HEK293 (cell line): ENCODE data around the gene ADAMTSL5.

Experiments
- CTCF ChIA-PET: fragments of 350-600 bp; formaldehyde crosslinking; extraction: SDS; loops from one replicate; lab custom pipeline; 2021; ENCODE audit warnings: antibody characterized with exemption; lab: Yijun Ruan, JAX
- POLR2A ChIA-PET: fragments of 300-600 bp; formaldehyde crosslinking; extraction: SDS; loops from one replicate; lab custom pipeline; 2020; ENCODE audit warnings: antibody characterized with exemption, inconsistent platforms; lab: Yijun Ruan, JAX
- H3K27ac ChIP-seq: fragments of 200-500 bp; sonication (Bioruptor generic); 2 replicates; pipeline ENCODE4 v1.5.1; 2014; ENCODE audit warnings: low read depth, low read length, control low read depth, inconsistent platforms; ENCODE audit errors: extremely low read depth
- H3K36me3 ChIP-seq, 2 experiments: fragments of 200-500 bp in 1 of 2; sonication (Bioruptor generic) in 1 of 2; 1 replicate in 1 of 2; 2 replicates in 1 of 2; pipeline ENCODE4 v1.5.1; 2014 to 2017; ENCODE audit warnings: inconsistent platforms in 2 of 2, low read length in 2 of 2; ENCODE audit not compliant: control insufficient read depth in 2 of 2, insufficient read depth in 1 of 2
- H3K4me1 ChIP-seq: fragments of 200-500 bp; sonication (Bioruptor generic); 2 replicates; pipeline ENCODE4 v1.5.1; 2014; ENCODE audit warnings: mild to moderate bottlenecking, low read length, inconsistent platforms; ENCODE audit not compliant: control insufficient read depth, insufficient read depth
- H3K4me3 ChIP-seq: 2 replicates; pipeline ENCODE4 v1.5.1; 2011; ENCODE audit warnings: low read depth, mild to moderate bottlenecking, control low read depth, low read length, moderate library complexity
- H3K9me3 ChIP-seq: fragments of 200-500 bp; sonication (Bioruptor generic); 2 replicates; pipeline ENCODE4 v1.5.1; 2014; ENCODE audit warnings: low read depth, low read length, inconsistent platforms; ENCODE audit not compliant: control insufficient read depth, insufficient read depth
- EGR2 ChIP-seq: fragments of 450-650 bp; formaldehyde crosslinking; IDR thresholded peaks from 2 replicates; pipeline ENCODE4 v1.5.1; 2016; ENCODE audit warnings: low read depth, missing biosample characterization, missing genetic modification characterization
- GLI2 ChIP-seq: fragments of 450-650 bp; formaldehyde crosslinking; IDR thresholded peaks from 2 replicates; pipeline ENCODE4; 2017; ENCODE audit warnings: missing biosample characterization, missing genetic modification characterization, low read depth, borderline replicate concordance
- GLIS1 ChIP-seq: fragments of 450-650 bp; formaldehyde crosslinking; IDR thresholded peaks from 2 replicates; pipeline ENCODE4 v1.5.1; 2016; ENCODE audit warnings: missing biosample characterization, missing genetic modification characterization
- KLF1 ChIP-seq: fragments of 450-650 bp; formaldehyde crosslinking; IDR thresholded peaks from 2 replicates; pipeline ENCODE4 v1.5.1; 2016; ENCODE audit warnings: missing biosample characterization, missing genetic modification characterization
- KLF9 ChIP-seq: fragments of 450-650 bp; formaldehyde crosslinking; IDR thresholded peaks from 2 replicates; pipeline ENCODE4 v1.5.1; 2016; ENCODE audit warnings: missing biosample characterization, missing genetic modification characterization, low read depth
- ZBTB17 ChIP-seq: fragments of 450-650 bp; formaldehyde crosslinking; IDR thresholded peaks from 2 replicates; pipeline ENCODE4 v1.5.1; 2016; ENCODE audit warnings: missing biosample characterization, missing genetic modification characterization
- ZFHX2 ChIP-seq: fragments of 450-650 bp; formaldehyde crosslinking; conservative IDR thresholded peaks from 2 replicates; pipeline ENCODE4 v1.5.1; 2016; ENCODE audit warnings: missing biosample characterization, missing genetic modification characterization
- ZNF140 ChIP-seq: fragments of 450-650 bp; formaldehyde crosslinking; IDR thresholded peaks from 2 replicates; pipeline ENCODE4 v1.5.1; 2016; ENCODE audit warnings: missing biosample characterization, missing genetic modification characterization
- ZNF146 ChIP-seq: fragments of 450-650 bp; formaldehyde crosslinking; IDR thresholded peaks from 2 replicates; pipeline ENCODE4 v1.5.1; 2016; ENCODE audit warnings: missing biosample characterization, missing genetic modification characterization
- ZNF16 ChIP-seq: fragments of 450-650 bp; formaldehyde crosslinking; IDR thresholded peaks from 2 replicates; pipeline ENCODE4 v1.5.1; 2016; ENCODE audit warnings: low read depth, missing biosample characterization, missing genetic modification characterization
- ZNF175 ChIP-seq: fragments of 450-650 bp; formaldehyde crosslinking; IDR thresholded peaks from 2 replicates; pipeline ENCODE4 v1.5.1; 2016; ENCODE audit warnings: missing biosample characterization, missing genetic modification characterization
- ZNF354C ChIP-seq: fragments of 450-650 bp; formaldehyde crosslinking; IDR thresholded peaks from 2 replicates; pipeline ENCODE4 v1.5.1; 2016; ENCODE audit warnings: missing biosample characterization, missing genetic modification characterization, low read depth, borderline replicate concordance
- ZNF558 ChIP-seq: fragments of 450-650 bp; formaldehyde crosslinking; IDR thresholded peaks from 2 replicates; pipeline ENCODE4 v1.5.1; 2016; ENCODE audit warnings: missing biosample characterization, missing genetic modification characterization
- ZNF626 ChIP-seq: fragments of 450-650 bp; sonication (Bioruptor Pico); formaldehyde crosslinking; IDR thresholded peaks from 2 replicates; pipeline ENCODE4 v1.5.1; 2018; ENCODE audit warnings: missing biosample characterization, missing genetic modification characterization, inconsistent platforms
- ZNF768 ChIP-seq: fragments of 450-650 bp; formaldehyde crosslinking; IDR thresholded peaks from 2 replicates; pipeline ENCODE4 v1.5.1; 2018; ENCODE audit warnings: missing biosample characterization, mild to moderate bottlenecking, missing genetic modification characterization
- ZSCAN30 ChIP-seq: fragments of 450-650 bp; IDR thresholded peaks from 2 replicates; pipeline ENCODE4 v1.5.1; 2018; ENCODE audit warnings: missing biosample characterization, mild to moderate bottlenecking, missing genetic modification characterization, moderate library complexity
- TF ChIP-seq, protein P1 (sequence below): fragments of 450-650 bp; formaldehyde crosslinking; IDR thresholded peaks from 2 replicates; pipeline ENCODE4 v1.5.1; 2016; ENCODE audit warnings: missing biosample characterization, missing genetic modification characterization
- TF ChIP-seq, protein P2 (sequence below): fragments of 450-650 bp; formaldehyde crosslinking; IDR thresholded peaks from 2 replicates; pipeline ENCODE4 v1.5.1; 2016; ENCODE audit warnings: missing biosample characterization, missing genetic modification characterization, borderline replicate concordance
- TF ChIP-seq, protein P3 (sequence below): fragments of 450-650 bp; formaldehyde crosslinking; IDR thresholded peaks from 2 replicates; pipeline ENCODE4 v1.5.1; 2016; ENCODE audit warnings: missing biosample characterization, missing genetic modification characterization
- TF ChIP-seq, protein P4 (sequence below): fragments of 450-650 bp; formaldehyde crosslinking; IDR thresholded peaks from 2 replicates; pipeline ENCODE4 v1.5.1; 2016; ENCODE audit warnings: missing biosample characterization, missing genetic modification characterization
- TF ChIP-seq, protein P5 (sequence below): fragments of 450-650 bp; formaldehyde crosslinking; IDR thresholded peaks from 2 replicates; pipeline ENCODE4 v1.5.1; 2016; ENCODE audit warnings: missing biosample characterization, missing genetic modification characterization, low read depth

Gene ADAMTSL5

DNA sequence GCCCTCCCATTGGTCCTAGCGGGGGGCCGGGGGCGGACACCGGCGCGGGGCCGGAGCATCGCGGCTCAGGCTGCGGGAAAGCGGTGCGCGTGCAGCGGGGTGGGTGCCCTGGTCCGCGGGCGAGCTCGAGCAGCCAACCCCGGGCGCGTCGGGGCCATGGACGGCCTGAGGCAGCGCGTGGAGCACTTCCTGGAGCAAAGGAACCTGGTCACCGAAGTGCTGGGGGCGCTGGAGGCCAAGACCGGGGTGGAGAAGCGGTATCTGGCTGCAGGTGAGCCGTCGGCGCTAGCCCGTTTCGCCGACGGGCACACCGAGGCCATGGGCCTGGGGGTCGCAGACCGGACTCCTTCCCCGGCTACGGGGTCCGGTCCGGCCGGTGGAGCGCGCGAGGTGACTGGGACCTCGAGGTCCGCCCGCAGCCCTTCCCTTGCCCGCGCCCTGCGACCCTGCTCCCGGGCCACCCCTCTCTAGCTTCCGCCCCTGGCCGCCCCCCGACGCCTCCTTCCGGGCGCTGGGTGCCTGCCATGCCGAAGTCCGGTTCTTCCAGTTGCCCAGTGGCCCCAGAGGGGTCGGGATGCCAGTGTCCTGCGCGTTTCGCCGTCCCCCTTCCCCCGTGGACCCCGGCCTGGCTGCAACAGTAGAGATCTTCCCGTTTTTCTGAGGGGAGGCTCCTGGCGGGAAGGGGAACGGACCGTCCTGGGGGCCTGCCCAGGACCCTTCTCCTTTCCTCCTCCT, 21.5 kb downstream of the ADAMTSL5 start, which contains the start of gene REEP6 (continued):
- TF ChIP-seq GLI2 (tag by site-specific recombination) (no peak), ZNF626 (no peak), ZNF146 (tag by site-specific recombination) (no peak), ZNF175 (tag by site-specific recombination) (no peak), ZNF16 (tag by site-specific recombination) (no peak), ZNF140 (tag by site-specific recombination) (no peak), KLF1 (tag by site-specific recombination) (no peak), ZFHX2 (tag by site-specific recombination) (peak; percentile 55), ZNF558 (no peak), GLIS1 (tag by site-specific recombination) (peak; percentile 80; the same call in 1 of the 2 replicates), ZNF354C (tag by site-specific recombination) (no peak), ZSCAN30 (tag by site-specific recombination) (no peak; the same call in 1 of the 2 replicates), EGR2 (tag by site-specific recombination) (no peak), KLF9 (no peak)
- TF ChIP-seq, protein P1, sequence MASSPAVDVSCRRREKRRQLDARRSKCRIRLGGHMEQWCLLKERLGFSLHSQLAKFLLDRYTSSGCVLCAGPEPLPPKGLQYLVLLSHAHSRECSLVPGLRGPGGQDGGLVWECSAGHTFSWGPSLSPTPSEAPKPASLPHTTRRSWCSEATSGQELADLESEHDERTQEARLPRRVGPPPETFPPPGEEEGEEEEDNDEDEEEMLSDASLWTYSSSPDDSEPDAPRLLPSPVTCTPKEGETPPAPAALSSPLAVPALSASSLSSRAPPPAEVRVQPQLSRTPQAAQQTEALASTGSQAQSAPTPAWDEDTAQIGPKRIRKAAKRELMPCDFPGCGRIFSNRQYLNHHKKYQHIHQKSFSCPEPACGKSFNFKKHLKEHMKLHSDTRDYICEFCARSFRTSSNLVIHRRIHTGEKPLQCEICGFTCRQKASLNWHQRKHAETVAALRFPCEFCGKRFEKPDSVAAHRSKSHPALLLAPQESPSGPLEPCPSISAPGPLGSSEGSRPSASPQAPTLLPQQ (tag by site-specific recombination), result peak; percentile 12; the same call in 1 of the 2 replicates
- TF ChIP-seq, protein P2, sequence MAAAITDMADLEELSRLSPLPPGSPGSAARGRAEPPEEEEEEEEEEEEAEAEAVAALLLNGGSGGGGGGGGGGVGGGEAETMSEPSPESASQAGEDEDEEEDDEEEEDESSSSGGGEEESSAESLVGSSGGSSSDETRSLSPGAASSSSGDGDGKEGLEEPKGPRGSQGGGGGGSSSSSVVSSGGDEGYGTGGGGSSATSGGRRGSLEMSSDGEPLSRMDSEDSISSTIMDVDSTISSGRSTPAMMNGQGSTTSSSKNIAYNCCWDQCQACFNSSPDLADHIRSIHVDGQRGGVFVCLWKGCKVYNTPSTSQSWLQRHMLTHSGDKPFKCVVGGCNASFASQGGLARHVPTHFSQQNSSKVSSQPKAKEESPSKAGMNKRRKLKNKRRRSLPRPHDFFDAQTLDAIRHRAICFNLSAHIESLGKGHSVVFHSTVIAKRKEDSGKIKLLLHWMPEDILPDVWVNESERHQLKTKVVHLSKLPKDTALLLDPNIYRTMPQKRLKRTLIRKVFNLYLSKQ (tag by site-specific recombination), result no peak
- TF ChIP-seq, protein P3, sequence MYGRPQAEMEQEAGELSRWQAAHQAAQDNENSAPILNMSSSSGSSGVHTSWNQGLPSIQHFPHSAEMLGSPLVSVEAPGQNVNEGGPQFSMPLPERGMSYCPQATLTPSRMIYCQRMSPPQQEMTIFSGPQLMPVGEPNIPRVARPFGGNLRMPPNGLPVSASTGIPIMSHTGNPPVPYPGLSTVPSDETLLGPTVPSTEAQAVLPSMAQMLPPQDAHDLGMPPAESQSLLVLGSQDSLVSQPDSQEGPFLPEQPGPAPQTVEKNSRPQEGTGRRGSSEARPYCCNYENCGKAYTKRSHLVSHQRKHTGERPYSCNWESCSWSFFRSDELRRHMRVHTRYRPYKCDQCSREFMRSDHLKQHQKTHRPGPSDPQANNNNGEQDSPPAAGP, result no peak
- TF ChIP-seq, protein P4, sequence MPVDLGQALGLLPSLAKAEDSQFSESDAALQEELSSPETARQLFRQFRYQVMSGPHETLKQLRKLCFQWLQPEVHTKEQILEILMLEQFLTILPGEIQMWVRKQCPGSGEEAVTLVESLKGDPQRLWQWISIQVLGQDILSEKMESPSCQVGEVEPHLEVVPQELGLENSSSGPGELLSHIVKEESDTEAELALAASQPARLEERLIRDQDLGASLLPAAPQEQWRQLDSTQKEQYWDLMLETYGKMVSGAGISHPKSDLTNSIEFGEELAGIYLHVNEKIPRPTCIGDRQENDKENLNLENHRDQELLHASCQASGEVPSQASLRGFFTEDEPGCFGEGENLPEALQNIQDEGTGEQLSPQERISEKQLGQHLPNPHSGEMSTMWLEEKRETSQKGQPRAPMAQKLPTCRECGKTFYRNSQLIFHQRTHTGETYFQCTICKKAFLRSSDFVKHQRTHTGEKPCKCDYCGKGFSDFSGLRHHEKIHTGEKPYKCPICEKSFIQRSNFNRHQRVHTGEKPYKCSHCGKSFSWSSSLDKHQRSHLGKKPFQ (tag by site-specific recombination), result no peak
- TF ChIP-seq, all 188 proteins: peak for 11

DNA sequence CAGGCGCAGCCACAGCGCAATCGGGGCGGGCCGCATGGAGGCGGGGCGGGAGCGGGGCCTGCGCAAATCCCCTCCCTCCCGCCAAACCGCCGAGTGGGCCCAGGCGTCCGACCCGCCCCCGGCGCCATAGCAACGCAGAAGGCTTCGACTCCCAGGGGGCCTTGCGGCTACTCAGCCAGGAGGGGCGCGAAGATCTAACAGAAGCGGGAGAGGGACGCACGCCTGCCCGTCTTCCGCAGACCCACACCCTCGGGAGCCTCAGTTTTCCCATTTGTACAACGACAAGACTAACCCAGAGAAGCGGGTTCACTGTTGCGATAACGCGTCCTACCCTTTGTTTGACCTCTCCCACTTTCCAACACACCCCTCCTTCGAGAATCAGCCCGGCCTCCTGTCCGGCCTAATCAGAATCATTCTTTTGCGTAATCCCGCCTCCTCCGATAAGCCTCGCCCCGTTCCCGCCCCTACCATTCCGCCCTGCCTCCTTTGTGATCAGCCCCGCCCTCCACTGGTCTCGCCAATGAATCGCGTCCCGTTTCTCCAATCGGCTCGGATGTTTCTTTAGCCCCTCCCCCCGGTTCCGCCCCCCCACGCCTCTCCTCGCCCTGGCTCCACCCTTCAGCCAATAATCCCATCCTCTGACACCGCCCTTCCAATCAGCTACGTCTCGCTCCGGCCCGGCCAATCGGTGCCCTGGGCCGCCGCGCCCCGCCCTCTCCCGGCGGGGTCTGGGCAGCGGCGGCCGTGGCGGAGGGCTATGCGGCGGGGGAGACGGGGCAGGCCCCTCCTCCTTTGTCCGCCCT, 22.3 kb downstream of the ADAMTSL5 start, which contains the start of gene PCSK4:
Gene PCSK4 (minus strand): TSS at position 40 of the 803 bp plus-strand sequence. CDS start 4 bp downstream, at position 36.
- Histone ChIP-seq H3K9me3 (no peaks in the 10 kb centered on the region), H3K27ac (peak within 1 kb of the TSS; percentile 34; the same call in 1 of the 2 replicates), H3K36me3 (no peaks in the 10 kb centered on the region), H3K4me3 (peak within 1 kb of the TSS; percentile 46), H3K4me1 (peaks cover 5% of the 10 kb centered on the region)
- ChIA-PET POLR2A (interaction anchor here (0.6 to 1.5 kb wide), 11 partner anchors 11 to 343 kb away, joined by 3 to 7 read pairs (median 4); no protein-coding TSS in a partner anchor), CTCF (interaction anchor here (0.6 to 1.4 kb wide), 5 partner anchors 12 to 265 kb away, joined by 3 to 11 read pairs (median 3); no protein-coding TSS in a partner anchor)
- TF ChIP-seq ZBTB17 (tag by site-specific recombination) (peak; percentile 72; the same call in 1 of the 2 replicates), ZNF768 (no peak)
- TF ChIP-seq, protein P5, sequence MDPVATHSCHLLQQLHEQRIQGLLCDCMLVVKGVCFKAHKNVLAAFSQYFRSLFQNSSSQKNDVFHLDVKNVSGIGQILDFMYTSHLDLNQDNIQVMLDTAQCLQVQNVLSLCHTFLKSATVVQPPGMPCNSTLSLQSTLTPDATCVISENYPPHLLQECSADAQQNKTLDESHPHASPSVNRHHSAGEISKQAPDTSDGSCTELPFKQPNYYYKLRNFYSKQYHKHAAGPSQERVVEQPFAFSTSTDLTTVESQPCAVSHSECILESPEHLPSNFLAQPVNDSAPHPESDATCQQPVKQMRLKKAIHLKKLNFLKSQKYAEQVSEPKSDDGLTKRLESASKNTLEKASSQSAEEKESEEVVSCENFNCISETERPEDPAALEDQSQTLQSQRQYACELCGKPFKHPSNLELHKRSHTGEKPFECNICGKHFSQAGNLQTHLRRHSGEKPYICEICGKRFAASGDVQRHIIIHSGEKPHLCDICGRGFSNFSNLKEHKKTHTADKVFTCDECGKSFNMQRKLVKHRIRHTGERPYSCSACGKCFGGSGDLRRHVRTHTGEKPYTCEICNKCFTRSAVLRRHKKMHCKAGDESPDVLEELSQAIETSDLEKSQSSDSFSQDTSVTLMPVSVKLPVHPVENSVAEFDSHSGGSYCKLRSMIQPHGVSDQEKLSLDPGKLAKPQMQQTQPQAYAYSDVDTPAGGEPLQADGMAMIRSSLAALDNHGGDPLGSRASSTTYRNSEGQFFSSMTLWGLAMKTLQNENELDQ (tag by site-specific recombination), result no peak
